ENCODE measurements around the gene XKR7.

DNA sequence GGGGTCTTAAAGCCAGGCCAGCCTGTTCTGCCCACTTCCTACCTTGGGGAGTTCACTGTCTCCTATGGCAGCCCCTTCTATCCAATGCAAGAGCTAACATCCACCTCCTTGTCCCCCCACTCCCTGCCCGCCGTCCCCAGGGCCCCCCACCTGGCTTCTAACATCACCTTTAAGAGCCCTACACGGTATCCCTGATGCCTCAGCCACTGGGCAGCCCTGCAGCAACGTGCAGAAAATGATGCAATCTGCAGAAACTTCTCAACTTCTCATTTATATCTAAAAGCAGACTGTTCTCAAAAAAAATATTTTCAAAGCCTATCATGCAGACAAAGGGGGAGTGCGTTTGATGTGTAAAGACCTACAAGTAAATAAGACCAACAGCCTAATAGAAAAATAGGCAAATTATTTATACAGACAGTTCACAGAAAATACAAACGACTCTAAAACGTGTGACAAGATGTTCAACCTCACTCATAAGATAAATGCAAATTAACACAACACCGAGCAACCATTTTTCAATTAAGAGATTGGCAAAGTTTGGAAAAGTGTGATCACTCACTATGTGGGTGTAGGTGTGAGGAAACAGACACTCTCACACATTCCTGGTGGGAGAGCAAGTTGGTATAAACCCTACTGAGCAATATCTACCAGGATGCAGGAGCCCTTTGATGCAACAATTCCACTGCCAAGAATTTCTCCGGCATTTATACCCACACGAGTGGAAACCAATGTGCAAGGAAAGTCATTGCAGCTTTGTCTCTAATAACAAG, 69.0 kb downstream of the XKR7 start:
- TF ChIP-seq, protein P1, sequence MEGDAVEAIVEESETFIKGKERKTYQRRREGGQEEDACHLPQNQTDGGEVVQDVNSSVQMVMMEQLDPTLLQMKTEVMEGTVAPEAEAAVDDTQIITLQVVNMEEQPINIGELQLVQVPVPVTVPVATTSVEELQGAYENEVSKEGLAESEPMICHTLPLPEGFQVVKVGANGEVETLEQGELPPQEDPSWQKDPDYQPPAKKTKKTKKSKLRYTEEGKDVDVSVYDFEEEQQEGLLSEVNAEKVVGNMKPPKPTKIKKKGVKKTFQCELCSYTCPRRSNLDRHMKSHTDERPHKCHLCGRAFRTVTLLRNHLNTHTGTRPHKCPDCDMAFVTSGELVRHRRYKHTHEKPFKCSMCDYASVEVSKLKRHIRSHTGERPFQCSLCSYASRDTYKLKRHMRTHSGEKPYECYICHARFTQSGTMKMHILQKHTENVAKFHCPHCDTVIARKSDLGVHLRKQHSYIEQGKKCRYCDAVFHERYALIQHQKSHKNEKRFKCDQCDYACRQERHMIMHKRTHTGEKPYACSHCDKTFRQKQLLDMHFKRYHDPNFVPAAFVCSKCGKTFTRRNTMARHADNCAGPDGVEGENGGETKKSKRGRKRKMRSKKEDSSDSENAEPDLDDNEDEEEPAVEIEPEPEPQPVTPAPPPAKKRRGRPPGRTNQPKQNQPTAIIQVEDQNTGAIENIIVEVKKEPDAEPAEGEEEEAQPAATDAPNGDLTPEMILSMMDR (IDR thresholded peaks at IDR 0.05): no peak
- no peak for TF ChIP-seq EZH2 (IDR thresholded peaks at IDR 0.05; ENCODE audit: borderline replicate concordance, insufficient read depth, low read depth, low read length, poor library complexity, severe bottlenecking)

Measured in B cell (primary cell).